Measurements from ENCODE around the gene FRMD4A.

FRMD4A gene

GRCh38 chr10:13650961-13651360 lies 679.8 kb downstream of the FRMD4A start:
- Mint-ChIP-seq H3K27me3 (no peaks in the 10 kb centered on the region), H3K4me3 (no peak overlapping the region), H3K4me1 (peaks cover 12% of the 10 kb centered on the region), H3K27ac (no peak overlapping the region), H3K36me3 (ENCODE audit: low read depth) (peaks cover 9% of the 10 kb centered on the region), H3K9me3 (no peaks in the 10 kb centered on the region)
- no peak for ATAC-seq
- DNase-seq = no peak

DNA sequence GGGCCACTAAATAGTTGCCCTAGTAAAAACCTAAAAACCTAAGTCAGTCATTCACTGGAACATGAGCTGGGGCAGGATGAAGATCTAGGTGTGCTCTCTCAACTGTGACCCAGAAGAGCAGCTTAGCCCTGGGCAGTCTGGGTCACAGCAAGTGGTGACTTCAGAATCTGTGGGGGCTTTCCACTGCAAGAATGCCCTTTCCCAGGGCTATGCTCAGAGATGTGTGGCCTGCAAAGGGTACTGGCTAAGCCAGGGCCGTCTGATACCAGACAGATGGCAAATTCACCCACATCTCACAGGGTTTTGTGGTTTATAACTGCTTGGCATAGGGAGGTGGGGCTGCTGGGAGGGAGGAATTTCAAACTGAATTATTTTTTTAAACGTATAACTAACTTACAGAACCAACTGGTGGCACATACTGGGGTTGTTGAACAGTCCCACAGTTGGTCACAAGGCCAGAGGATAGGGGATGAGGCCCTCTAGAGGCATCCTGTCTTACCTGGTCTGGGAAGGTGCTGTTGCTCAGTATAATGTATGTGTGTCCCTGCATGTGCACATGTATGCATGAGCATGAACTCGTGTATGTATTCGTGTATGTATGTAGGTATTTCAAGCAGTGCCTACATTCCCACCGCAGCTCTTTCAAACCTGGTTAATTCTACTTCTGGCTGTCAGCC lies 680.7 kb downstream of the FRMD4A start:
- H3K36me3 Mint-ChIP-seq (ENCODE audit: low read depth) = peaks cover 15% of the 10 kb centered on the region
- H3K4me1 Mint-ChIP-seq = peaks cover 12% of the 10 kb centered on the region
- H3K4me3 Mint-ChIP-seq = no peak overlapping the region
- DNase-seq = no peak
- no peaks in the 10 kb centered on the region for H3K27me3 Mint-ChIP-seq
- no peak overlapping the region for H3K27ac Mint-ChIP-seq
- H3K9me3 Mint-ChIP-seq = no peaks in the 10 kb centered on the region
- no peak for ATAC-seq

DNA sequence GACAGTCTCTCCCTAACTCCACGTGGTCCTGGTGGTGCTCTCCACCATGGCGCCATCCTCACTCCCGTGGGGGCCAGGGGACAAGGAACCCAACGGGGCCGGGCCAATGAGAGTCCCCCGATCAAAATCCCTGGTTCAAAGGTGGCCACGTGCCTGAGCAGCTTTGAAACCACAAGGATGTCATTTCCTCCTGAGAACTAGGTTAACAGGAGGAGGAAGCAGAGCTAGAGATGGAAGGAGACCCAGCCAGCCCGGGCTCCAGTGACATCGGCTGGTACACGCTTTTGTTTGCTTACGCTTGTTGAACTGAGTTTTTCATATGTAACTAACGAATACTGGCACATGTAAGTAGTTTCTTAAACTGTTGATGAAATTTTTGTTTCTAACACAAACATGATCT lies 682.3 kb downstream of the FRMD4A start:
- H3K4me1 Mint-ChIP-seq = peaks cover 12% of the 10 kb centered on the region
- H3K27me3 Mint-ChIP-seq = no peaks in the 10 kb centered on the region
- no peak for ATAC-seq
- H3K36me3 Mint-ChIP-seq (ENCODE audit: low read depth) = peaks cover 21% of the 10 kb centered on the region
- no peak overlapping the region for H3K27ac Mint-ChIP-seq
- no peaks in the 10 kb centered on the region for H3K9me3 Mint-ChIP-seq
- no peak for DNase-seq
- no peak overlapping the region for H3K4me3 Mint-ChIP-seq

DNA sequence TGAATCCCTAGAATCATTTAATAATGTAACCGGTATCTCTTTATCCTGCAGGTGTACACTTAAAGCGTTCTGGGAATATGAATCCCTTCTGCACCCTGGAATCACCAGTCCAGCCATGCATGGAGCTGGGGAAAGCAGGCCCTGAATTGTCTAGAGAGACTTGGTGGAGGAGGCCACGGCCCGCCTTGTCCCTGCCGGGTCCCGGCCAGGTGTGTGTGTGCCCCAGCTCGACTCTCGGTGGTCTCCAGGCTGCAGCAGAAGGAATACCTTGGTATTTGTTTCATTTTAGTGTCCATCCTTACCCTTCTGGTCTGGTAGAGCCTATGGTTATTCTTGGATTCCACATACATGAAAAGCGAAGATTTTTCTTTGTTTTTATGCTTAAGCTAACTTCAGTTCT lies 685.9 kb downstream of the FRMD4A start:
- DNase-seq (no peak), ATAC-seq (no peak)
- Mint-ChIP-seq H3K27ac (no peak overlapping the region), H3K4me1 (peaks cover 7% of the 10 kb centered on the region), H3K4me3 (no peak overlapping the region), H3K27me3 (no peaks in the 10 kb centered on the region), H3K36me3 (ENCODE audit: low read depth) (peaks cover 54% of the 10 kb centered on the region), H3K9me3 (peaks cover 28% of the 10 kb centered on the region)

DNA sequence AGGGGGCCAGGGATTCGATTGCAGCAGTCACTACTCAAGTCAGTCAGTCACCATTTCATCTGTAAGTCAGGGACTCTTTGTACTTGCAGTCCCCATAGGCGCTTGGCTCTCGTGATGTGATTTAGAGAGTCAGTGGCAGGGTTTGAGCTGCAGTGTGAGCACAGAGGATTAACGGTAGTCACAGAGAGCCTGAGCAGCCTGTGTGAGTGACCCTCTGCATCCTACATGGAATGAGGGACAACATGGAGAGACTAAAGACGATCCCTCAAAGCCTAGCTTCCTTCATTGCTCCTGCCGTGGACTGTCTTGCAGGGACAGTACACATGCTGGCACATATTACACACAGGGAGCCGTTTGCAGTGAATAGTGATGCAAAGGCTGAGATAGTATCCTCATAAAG lies 687.7 kb downstream of the FRMD4A start:
- ATAC-seq (no peak), DNase-seq (no peak)
- H3K27ac Mint-ChIP-seq = no peak overlapping the region
- H3K27me3 Mint-ChIP-seq = no peaks in the 10 kb centered on the region
- no peaks in the 10 kb centered on the region for H3K4me1 Mint-ChIP-seq
- H3K9me3 Mint-ChIP-seq = peaks cover 28% of the 10 kb centered on the region
- H3K4me3 Mint-ChIP-seq = no peak overlapping the region
- H3K36me3 Mint-ChIP-seq (ENCODE audit: low read depth) = peaks cover 60% of the 10 kb centered on the region

GRCh38 chr10:13642293-13642692 lies 688.4 kb downstream of the FRMD4A start:
- H3K27me3 Mint-ChIP-seq = no peaks in the 10 kb centered on the region
- H3K4me1 Mint-ChIP-seq = no peaks in the 10 kb centered on the region
- no peak overlapping the region for H3K27ac Mint-ChIP-seq
- H3K36me3 Mint-ChIP-seq (ENCODE audit: low read depth) = peaks cover 63% of the 10 kb centered on the region
- no peak overlapping the region for H3K4me3 Mint-ChIP-seq
- DNase-seq (no peak), ATAC-seq (no peak)
- H3K9me3 Mint-ChIP-seq = peaks cover 28% of the 10 kb centered on the region

GRCh38 chr10:13637894-13638293 lies 692.8 kb downstream of the FRMD4A start:
- H3K27ac Mint-ChIP-seq = no peak overlapping the region

GRCh38 chr10:13637303-13637856 lies 693.3 kb downstream of the FRMD4A start:
- no peaks in the 10 kb centered on the region for H3K27me3 Mint-ChIP-seq
- no peak for ATAC-seq
- no peaks in the 10 kb centered on the region for H3K4me1 Mint-ChIP-seq
- H3K27ac Mint-ChIP-seq = no peak overlapping the region
- H3K4me3 Mint-ChIP-seq = no peak overlapping the region
- peaks cover 50% of the 10 kb centered on the region for H3K36me3 Mint-ChIP-seq (ENCODE audit: low read depth)
- no peak for DNase-seq
- H3K9me3 Mint-ChIP-seq = peaks cover 24% of the 10 kb centered on the region

More at GRCh38 chr10:13637894-13638293, 692.8 kb downstream of the FRMD4A start:
- H3K4me1 Mint-ChIP-seq = no peaks in the 10 kb centered on the region
- peaks cover 28% of the 10 kb centered on the region for H3K9me3 Mint-ChIP-seq
- no peaks in the 10 kb centered on the region for H3K27me3 Mint-ChIP-seq
- no peak for ATAC-seq
- no peak for DNase-seq
- H3K36me3 Mint-ChIP-seq (ENCODE audit: low read depth) = peaks cover 54% of the 10 kb centered on the region
- no peak overlapping the region for H3K4me3 Mint-ChIP-seq

DNA sequence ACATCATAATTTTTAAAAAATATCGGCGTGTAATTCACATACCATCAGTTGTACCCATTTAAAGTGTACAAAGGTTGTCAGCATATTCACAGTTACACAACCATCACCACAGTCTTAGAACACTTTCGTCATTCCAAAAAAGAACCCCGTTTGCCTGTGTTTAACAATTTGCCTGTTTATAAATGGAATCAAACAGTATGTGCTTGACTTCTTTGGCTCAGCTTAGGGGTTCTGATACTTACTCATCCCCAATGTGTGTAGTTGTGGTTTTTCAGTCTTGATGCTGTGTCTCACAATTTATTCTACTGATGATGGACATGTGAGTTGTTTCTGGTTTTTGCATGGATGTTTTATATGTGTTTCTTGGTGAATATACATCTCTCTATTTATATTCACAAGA lies 693.9 kb downstream of the FRMD4A start:
- Mint-ChIP-seq H3K9me3 (peaks cover 18% of the 10 kb centered on the region), H3K27me3 (no peaks in the 10 kb centered on the region), H3K36me3 (ENCODE audit: low read depth) (peaks cover 44% of the 10 kb centered on the region), H3K4me3 (no peak overlapping the region), H3K27ac (no peak overlapping the region), H3K4me1 (no peaks in the 10 kb centered on the region)
- DNase-seq (no peak), ATAC-seq (no peak)

DNA sequence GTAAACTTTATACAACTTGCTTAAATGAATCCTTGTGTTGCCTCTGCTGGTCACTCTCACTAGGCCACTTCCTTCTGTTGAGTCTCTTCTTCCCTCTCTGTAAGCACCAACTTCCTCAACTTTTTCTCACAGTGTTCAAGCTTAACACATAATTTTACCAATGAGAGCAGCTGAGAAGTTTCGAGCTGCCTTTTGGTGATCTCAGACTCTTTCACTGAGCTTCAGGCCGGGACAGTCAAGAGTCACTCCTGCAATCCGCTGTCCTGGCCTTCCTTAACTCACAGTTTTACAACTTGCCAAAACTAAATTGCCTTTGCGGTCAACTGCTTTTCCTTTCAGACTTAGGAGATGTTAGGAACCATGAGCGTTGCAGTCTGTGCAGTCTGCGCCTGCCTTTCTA lies 696.5 kb downstream of the FRMD4A start:
- H3K27me3 Mint-ChIP-seq = no peaks in the 10 kb centered on the region
- no peak overlapping the region for H3K4me3 Mint-ChIP-seq
- no peak for ATAC-seq
- no peak for DNase-seq
- no peaks in the 10 kb centered on the region for H3K9me3 Mint-ChIP-seq
- no peaks in the 10 kb centered on the region for H3K4me1 Mint-ChIP-seq
- H3K36me3 Mint-ChIP-seq (ENCODE audit: low read depth) = peaks cover 25% of the 10 kb centered on the region
- no peak overlapping the region for H3K27ac Mint-ChIP-seq

- Mint-ChIP-seq H3K4me3 (no peak overlapping the region), H3K36me3 (ENCODE audit: low read depth) (peaks cover 24% of the 10 kb centered on the region), H3K9me3 (no peaks in the 10 kb centered on the region), H3K4me1 (no peaks in the 10 kb centered on the region), H3K27me3 (no peaks in the 10 kb centered on the region), H3K27ac (no peak overlapping the region)
- ATAC-seq (no peak), DNase-seq (no peak)
Measured at GRCh38 chr10:13633689-13634088, 697.0 kb downstream of the FRMD4A start.

GRCh38 chr10:13632884-13633440 lies 697.8 kb downstream of the FRMD4A start:
- no peaks in the 10 kb centered on the region for H3K4me1 Mint-ChIP-seq
- no peaks in the 10 kb centered on the region for H3K27me3 Mint-ChIP-seq
- DNase-seq (no peak), ATAC-seq (no peak)
- H3K27ac Mint-ChIP-seq = no peak overlapping the region
- peaks cover 19% of the 10 kb centered on the region for H3K36me3 Mint-ChIP-seq (ENCODE audit: low read depth)
- H3K4me3 Mint-ChIP-seq = no peak overlapping the region
- no peaks in the 10 kb centered on the region for H3K9me3 Mint-ChIP-seq

GRCh38 chr10:13632440-13632839 lies 698.3 kb downstream of the FRMD4A start:
- Mint-ChIP-seq H3K4me1 (no peaks in the 10 kb centered on the region), H3K36me3 (ENCODE audit: low read depth) (peaks cover 17% of the 10 kb centered on the region), H3K27ac (no peak overlapping the region), H3K4me3 (no peak overlapping the region), H3K9me3 (no peaks in the 10 kb centered on the region), H3K27me3 (no peaks in the 10 kb centered on the region)
- DNase-seq (no peak), ATAC-seq (no peak)

GRCh38 chr10:13631594-13631993 lies 699.1 kb downstream of the FRMD4A start:
- peaks cover 17% of the 10 kb centered on the region for H3K36me3 Mint-ChIP-seq (ENCODE audit: low read depth)
- H3K27me3 Mint-ChIP-seq = no peaks in the 10 kb centered on the region
- no peak for ATAC-seq
- H3K4me3 Mint-ChIP-seq = no peak overlapping the region
- H3K9me3 Mint-ChIP-seq = no peaks in the 10 kb centered on the region
- no peaks in the 10 kb centered on the region for H3K4me1 Mint-ChIP-seq
- no peak for DNase-seq
- no peak overlapping the region for H3K27ac Mint-ChIP-seq

GRCh38 chr10:13630231-13630630 lies 700.5 kb downstream of the FRMD4A start:
- Mint-ChIP-seq H3K27me3 (no peaks in the 10 kb centered on the region), H3K4me1 (no peaks in the 10 kb centered on the region), H3K4me3 (no peak overlapping the region), H3K27ac (no peak overlapping the region), H3K9me3 (no peaks in the 10 kb centered on the region), H3K36me3 (ENCODE audit: low read depth) (peaks cover 14% of the 10 kb centered on the region)
- ATAC-seq (no peak), DNase-seq (no peak)
